GM12878 (cell line): ENCODE measurements around the gene COLQ.

ENCODE experiments used
- CTCF ChIP-seq, 3 experiments: IDR thresholded peaks in 2 of 3; conservative IDR thresholded peaks in 1 of 3; 2 replicates each; pipeline ENCODE4 v1.5.1; 2011; ENCODE audit warnings: low read depth in 3 of 3, low read length in 3 of 3, mild to moderate bottlenecking in 3 of 3, control low read depth in 2 of 3, moderate library complexity in 2 of 3, inconsistent platforms in 1 of 3, mixed read lengths in 1 of 3; ENCODE audit not compliant: control insufficient read depth in 2 of 3, insufficient read depth in 1 of 3; ENCODE audit errors: extremely low read depth in 1 of 3
- MYC ChIP-seq: IDR thresholded peaks from 2 replicates; pipeline ENCODE4 v1.6.1; 2011; ENCODE audit warnings: mild to moderate bottlenecking, low read length, moderate library complexity, inconsistent platforms; ENCODE audit not compliant: insufficient read depth, insufficient replicate concordance, insufficient read length, severe bottlenecking
- PML ChIP-seq: IDR thresholded peaks from 2 replicates; pipeline ENCODE4 v1.6.1; 2012; ENCODE audit warnings: low read length, inconsistent platforms
- SP1 ChIP-seq: IDR thresholded peaks from one replicate; pipeline ENCODE4 v1.6.1; 2011; ENCODE audit warnings: low read depth, low read length

- TF ChIP-seq MYC (no peak), PML (no peak), SP1 (no peak), CTCF (IDR thresholded peaks at IDR 0.05 in 2 of 3, conservative IDR thresholded peaks at IDR 0.05 in 1 of 3; ENCODE audit: control insufficient read depth in 2 of 3, extremely low read depth in 1 of 3, insufficient read depth in 1 of 3, low read depth in 3 of 3, low read length in 3 of 3) (no peak)
Observed at GRCh38 chr3:15428539-15428938, 93.0 kb downstream of the COLQ start.
